Lower lobe of right lung (tissue), 2 donors: ENCODE measurements around the gene FSIP1. TPM values are rescaled to one million over a fixed set of nuclear protein-coding genes. Genes with fewer than 3 reads are reported as not detected.

ENCODE experiments used
- ATAC-seq, 2 donors: fragments of 200-7000 bp; cut with Tn5 transposase; one replicate each; pipeline ENCODE4 v1.9.1; 2020 to 2022; ENCODE audit warnings: mild to moderate bottlenecking in 2 of 2, moderate library complexity in 2 of 2
- DNase-seq: peaks from one replicate; pipeline ENCODE4 v3.0.0-alpha.2; 2020
- H3K27ac ChIP-seq: fragments of 200-600 bp; one replicate; pipeline ENCODE4 v1.8.0; 2022
- H3K27me3 ChIP-seq: fragments of 200-600 bp; one replicate; pipeline ENCODE4 v1.8.0; 2022; ENCODE audit warnings: low read depth
- H3K36me3 ChIP-seq: fragments of 200-600 bp; one replicate; pipeline ENCODE4 v1.8.0; 2022; ENCODE audit warnings: mild to moderate bottlenecking
- H3K4me1 ChIP-seq: fragments of 200-600 bp; one replicate; pipeline ENCODE4 v1.8.0; 2022
- H3K4me3 ChIP-seq: fragments of 200-600 bp; one replicate; pipeline ENCODE4 v1.8.0; 2022; ENCODE audit warnings: mild to moderate bottlenecking
- H3K9me3 ChIP-seq: fragments of 200-600 bp; one replicate; pipeline ENCODE4 v1.8.0; 2022
- intact Hi-C: fragments of 100-400 bp; cut with DNase I; formaldehyde crosslinking; loops from one replicate; pipeline ENCODE4 v1.11.0; 2022
- total RNA-seq: library from RNA; stranded (reverse); fragmentation: NEBNext Ultra II Directional; extraction: Animal tissue kit (Norgen Biotek cat#: 25700); gene quantifications from one replicate; pipeline ENCODE4 v1.2.1, GENCODE V29; 2021
- TF ChIP-seq, protein P1 (sequence below): fragments of 200-600 bp; IDR thresholded peaks from one replicate; pipeline ENCODE4 v1.8.0; 2022; ENCODE audit warnings: antibody characterized with exemption, mild to moderate bottlenecking
- donor health status: DM: no; HTN: yes; CAD: no; lungs with severe emphysema.

The FSIP1 gene
- total RNA-seq, 1 donor from 2014 or later = 2.0 TPM

DNA sequence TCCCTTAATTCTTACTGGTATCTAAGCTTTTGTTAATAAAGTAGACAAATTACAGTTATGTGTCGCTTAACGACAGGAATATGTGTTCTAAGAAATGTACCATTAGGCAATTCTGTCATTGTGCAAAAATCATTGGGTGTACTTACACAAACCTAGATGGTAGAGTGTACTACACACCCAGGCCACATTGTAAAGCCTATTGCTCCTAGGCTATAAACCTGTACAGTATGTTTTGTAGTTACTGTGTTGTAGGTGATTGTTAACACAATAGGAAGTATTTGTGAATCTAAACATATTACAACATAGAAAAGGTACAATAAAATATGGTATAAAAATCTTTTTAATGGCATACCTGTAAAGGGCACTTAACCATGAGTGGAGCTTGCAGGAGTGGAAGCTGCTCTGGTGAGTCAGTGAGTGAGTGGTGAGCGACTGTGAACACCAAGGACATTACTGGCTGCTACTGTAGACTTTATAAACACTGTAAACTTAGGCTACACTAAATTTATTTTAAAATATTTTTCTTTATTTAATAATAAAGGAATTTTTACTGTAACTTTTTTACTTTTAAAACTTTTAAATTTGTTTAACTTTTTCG lies 47.4 kb downstream of the FSIP1 start:
- Histone ChIP-seq H3K4me3 (no peak overlapping the region), H3K36me3 (no peaks in the 10 kb centered on the region), H3K9me3 (no peaks in the 10 kb centered on the region), H3K4me1 (no peaks in the 10 kb centered on the region), H3K27ac (no peak overlapping the region), H3K27me3 (no peaks in the 10 kb centered on the region)
- intact Hi-C loops = no loop called here
- TF ChIP-seq, protein P1, sequence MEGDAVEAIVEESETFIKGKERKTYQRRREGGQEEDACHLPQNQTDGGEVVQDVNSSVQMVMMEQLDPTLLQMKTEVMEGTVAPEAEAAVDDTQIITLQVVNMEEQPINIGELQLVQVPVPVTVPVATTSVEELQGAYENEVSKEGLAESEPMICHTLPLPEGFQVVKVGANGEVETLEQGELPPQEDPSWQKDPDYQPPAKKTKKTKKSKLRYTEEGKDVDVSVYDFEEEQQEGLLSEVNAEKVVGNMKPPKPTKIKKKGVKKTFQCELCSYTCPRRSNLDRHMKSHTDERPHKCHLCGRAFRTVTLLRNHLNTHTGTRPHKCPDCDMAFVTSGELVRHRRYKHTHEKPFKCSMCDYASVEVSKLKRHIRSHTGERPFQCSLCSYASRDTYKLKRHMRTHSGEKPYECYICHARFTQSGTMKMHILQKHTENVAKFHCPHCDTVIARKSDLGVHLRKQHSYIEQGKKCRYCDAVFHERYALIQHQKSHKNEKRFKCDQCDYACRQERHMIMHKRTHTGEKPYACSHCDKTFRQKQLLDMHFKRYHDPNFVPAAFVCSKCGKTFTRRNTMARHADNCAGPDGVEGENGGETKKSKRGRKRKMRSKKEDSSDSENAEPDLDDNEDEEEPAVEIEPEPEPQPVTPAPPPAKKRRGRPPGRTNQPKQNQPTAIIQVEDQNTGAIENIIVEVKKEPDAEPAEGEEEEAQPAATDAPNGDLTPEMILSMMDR = no peak
- no peak for DNase-seq
- ATAC-seq = no peak

DNA sequence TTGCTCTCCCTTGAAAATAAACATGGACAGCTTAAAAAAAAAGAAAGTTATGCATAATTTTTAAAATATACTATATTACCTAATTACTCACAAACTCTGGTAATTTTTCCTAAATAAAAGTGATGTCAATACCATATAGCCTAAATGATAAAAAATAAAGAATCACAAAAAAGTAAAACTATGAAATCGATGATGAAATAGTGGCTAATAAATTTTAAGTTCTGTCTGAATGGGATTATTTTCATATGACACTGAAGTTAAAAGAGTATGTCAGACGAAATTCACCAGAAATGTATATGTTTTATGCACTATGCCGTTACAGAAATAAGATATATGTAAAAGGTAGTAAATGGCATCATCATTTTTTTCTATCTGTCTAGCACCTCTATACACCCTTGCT lies 51.4 kb downstream of the FSIP1 start:
- ATAC-seq = no peak
- no peaks in the 10 kb centered on the region for H3K27me3 ChIP-seq
- no peak overlapping the region for H3K4me3 ChIP-seq
- TF ChIP-seq, protein P1 = no peak
- no peak overlapping the region for H3K27ac ChIP-seq
- DNase-seq = no peak
- H3K36me3 ChIP-seq = no peaks in the 10 kb centered on the region
- no peaks in the 10 kb centered on the region for H3K4me1 ChIP-seq
- H3K9me3 ChIP-seq = no peaks in the 10 kb centered on the region
- intact Hi-C loops = no loop called here

DNA sequence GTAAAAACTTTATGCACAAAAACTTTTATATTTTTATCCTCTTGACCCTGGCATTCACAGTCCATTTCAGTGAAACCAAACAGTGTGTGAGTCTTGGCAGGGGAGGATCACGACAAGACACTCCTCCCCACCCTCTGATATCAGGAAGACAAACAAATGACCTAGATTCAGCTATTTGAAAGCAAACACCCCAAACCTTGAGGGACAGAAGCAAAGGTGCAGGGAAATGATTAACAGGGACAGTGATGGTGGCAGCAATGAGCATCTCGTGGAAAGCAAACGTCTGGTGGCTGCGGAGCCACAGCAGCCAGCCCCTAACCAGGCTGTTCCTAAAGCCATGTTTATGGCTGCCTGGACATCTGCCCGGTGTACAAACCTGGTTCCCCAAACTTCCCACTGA lies 52.1 kb downstream of the FSIP1 start:
- Histone ChIP-seq H3K36me3 (no peaks in the 10 kb centered on the region), H3K4me3 (no peak overlapping the region), H3K4me1 (no peaks in the 10 kb centered on the region), H3K27me3 (no peaks in the 10 kb centered on the region), H3K27ac (no peak overlapping the region), H3K9me3 (no peaks in the 10 kb centered on the region)
- TF ChIP-seq, protein P1 = no peak
- intact Hi-C loops = no loop called here
- DNase-seq (no peak), ATAC-seq (no peak)

DNA sequence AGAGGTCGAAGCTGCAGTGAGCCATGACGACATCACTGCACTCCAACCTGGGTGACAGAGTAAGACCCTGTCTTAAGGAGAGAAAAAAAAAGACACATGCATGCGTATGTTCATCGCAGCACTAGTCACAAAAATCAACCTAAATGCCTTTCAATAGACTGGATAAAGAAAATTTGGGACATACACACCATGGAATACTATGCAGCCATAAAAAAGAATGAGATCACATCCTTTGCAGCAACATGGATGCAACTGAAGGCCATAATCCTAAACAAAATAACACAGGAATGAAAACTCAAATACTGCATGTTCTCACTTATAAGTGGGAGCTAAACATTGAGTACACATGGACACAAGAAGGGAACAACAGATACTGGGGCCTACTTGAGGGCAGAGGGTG lies 53.1 kb downstream of the FSIP1 start:
- no peaks in the 10 kb centered on the region for H3K36me3 ChIP-seq
- no peaks in the 10 kb centered on the region for H3K4me1 ChIP-seq
- no peaks in the 10 kb centered on the region for H3K9me3 ChIP-seq
- H3K4me3 ChIP-seq = no peak overlapping the region
- no peak for ATAC-seq
- H3K27me3 ChIP-seq = no peaks in the 10 kb centered on the region
- no peak overlapping the region for H3K27ac ChIP-seq
- no peak for DNase-seq
- intact Hi-C loops = no loop called here
- TF ChIP-seq, protein P1 = no peak

DNA sequence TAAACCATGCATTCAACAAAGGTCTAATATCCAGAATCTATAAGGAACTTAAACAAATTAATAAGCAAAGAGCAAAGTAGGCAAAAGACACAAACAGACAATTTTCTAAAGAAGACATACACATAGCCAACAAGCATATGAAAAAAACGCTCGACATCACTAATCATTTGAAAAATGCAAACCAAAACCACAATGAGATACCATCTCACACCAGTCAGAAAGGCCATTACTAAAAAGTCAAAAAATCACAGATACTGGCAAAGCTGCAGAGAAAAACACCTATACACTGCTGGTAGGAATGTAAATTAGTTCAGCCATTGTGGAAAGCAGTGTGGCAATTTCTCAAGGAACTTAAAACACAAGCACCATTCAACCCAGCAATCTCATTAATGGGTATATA lies 53.8 kb downstream of the FSIP1 start:
- TF ChIP-seq, protein P1 = no peak
- H3K27ac ChIP-seq = no peak overlapping the region
- DNase-seq (no peak), ATAC-seq (no peak)
- H3K27me3 ChIP-seq = no peaks in the 10 kb centered on the region
- no peaks in the 10 kb centered on the region for H3K36me3 ChIP-seq
- no peak overlapping the region for H3K4me3 ChIP-seq
- no peaks in the 10 kb centered on the region for H3K9me3 ChIP-seq
- no peaks in the 10 kb centered on the region for H3K4me1 ChIP-seq
- intact Hi-C loops = no loop called here
